Measurements from ENCODE around the gene CBFB.
"Not testable (repeated sequence)": the region's sequence is repeated elsewhere in the genome, so short reads cannot be mapped to it uniquely, and the experiment has no call there.

Gene CBFB

DNA sequence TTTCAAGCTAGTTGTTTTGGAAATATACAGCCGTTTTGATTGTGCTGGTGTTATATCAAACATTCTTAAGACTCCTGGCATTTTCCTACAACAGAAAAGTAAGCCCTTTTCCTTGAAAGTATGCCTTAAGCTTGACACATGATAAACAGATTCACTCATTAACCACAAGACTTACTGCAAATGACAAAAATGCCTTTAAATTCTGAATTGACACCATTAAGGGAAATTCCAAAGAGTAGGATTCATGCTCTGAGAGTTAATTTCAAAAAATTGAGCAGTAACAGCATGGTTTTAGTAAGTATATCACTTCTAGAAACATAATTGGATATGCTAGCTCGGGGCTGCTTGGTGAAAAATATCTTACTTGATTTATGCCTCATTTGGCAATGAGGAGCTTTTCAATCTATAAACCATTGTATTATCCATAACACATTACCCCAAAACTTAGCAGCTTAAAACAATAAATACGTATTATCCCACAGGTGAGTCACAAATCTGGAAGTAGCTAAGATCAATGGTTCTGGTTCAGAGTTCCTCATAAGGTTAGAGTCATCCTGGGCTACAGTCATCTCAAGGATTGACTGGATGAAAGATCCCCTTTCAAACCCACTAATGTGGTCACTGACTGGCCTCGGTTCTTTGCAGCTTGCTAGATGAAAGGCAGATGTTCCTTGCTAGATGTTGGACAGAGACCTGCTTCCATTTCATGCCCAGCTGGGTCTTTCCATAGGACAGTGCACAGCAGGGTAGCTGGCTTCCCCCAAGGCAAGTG, 72.5 kb downstream of the CBFB start:
- no peak for DNase-seq

DNA sequence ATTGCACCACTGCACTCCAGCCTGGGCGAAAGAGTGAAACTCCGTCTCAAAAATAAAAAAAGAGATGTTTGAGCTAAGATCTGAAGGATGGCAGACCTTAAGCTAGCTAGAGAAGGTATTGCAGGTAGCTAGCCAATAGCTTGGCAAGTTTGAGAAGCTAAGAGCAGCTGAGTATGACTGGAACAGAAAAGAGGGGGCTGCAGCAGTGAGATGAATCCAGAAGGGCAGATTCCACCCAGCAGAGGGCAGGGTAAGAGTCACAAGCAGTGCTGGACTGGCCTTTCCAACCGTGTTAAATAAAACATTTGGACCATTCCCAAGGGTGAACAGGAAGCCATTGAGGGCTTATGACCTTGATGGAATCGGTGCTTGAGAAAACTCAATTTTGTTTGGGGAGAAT, 75.1 kb downstream of the CBFB start:
- no peak for DNase-seq

DNA sequence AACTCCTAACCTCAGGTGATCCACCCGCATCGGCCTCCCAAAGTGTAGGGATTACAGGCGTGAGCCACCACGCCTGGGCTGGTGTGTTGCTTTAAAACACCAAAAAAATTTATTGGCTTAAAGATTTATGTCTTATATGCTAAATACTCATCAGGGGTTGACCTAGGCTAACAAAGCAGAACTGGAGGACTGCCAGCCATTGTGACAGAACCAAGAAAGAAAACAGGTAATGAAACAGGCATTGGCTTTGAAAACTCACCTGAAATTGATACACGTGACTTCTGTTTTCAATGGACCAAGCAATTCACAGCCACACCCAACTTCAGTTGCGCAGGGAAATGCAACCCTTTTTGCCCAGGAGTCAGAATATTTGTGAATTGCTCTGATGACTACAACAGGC, 75.9 kb downstream of the CBFB start:
- no peak for DNase-seq

DNA sequence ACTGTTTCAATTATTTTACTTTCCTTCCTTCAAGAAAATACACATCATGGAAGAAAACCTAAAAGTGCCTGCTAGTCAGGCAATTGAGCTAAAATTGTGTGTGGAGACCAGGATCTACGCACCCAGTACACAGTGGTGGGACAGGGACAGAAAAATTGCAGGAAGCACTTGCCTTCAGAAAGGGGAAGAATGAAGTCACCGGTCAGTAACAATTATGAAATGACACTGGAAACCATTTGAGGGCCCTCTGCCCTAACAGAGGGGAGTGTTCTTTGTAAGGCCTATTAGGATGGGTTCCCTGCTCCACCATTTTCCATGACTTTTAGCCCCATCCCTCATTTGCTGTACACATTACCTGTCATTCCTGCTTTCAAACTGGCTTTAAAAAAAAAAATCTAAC, 76.3 kb downstream of the CBFB start:
- no peak for DNase-seq

DNA sequence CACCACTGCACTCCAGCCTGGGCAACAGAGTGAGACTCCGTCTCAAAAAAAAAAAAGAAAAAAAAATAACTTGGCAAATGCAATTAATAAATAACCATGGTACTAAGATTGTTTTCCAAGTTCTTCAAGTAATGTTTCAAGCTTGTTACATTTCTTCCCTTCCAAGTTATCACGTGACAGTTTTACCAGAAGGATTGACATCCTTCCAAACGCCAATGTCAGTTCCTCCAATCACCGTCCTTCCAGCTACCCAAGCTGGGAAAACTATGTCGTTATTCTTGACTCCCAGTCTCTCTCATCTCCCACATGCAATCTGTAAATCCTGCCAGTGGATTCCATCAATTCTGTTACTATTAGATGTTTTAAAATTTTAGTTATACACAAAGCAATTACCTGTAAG, 76.9 kb downstream of the CBFB start:
- DNase-seq: no peak

DNA sequence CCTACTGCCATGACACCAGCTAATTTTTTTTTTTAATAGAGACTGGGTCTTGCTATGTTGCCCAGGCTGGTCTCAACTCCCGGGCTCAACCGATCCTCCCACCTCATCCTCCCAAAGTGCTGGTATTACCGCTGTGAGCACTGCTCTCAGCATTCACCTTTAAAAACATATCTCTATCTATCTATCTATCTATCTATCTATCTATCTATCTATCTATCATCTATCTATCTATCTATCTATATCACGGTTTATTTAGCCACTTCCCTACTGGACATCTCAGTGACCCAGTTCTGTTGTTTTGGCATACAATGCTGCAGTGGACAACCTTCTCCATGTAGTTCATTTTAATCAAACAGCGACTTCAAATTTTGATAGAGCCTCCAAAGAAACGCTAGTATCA, 79.5 kb downstream of the CBFB start:
- DNase-seq: no peak

DNA sequence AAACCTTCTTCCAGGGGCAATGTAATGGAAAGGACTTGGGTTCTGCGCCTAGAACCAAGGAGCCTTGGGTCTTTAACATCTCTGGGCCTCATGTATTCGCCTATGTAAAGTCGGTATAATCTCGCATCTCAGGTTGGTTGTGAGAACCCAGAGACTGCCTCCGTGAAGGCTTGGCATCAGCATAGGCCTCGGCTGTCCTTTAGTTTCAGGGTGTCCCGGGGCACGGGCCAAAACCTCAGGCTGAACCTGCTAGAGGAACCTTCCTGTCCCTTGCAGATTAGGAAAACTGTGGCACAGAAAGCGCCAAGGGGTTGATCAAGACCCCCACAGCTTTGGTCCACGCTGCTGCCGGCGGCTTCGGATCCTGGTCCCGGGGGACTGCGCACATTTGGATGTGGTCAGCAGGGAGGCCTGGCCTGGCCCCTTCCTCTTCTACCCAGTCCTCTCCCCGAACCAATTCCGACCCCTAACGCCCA, 80.0 kb downstream of the CBFB start:
- no peak for DNase-seq

DNA sequence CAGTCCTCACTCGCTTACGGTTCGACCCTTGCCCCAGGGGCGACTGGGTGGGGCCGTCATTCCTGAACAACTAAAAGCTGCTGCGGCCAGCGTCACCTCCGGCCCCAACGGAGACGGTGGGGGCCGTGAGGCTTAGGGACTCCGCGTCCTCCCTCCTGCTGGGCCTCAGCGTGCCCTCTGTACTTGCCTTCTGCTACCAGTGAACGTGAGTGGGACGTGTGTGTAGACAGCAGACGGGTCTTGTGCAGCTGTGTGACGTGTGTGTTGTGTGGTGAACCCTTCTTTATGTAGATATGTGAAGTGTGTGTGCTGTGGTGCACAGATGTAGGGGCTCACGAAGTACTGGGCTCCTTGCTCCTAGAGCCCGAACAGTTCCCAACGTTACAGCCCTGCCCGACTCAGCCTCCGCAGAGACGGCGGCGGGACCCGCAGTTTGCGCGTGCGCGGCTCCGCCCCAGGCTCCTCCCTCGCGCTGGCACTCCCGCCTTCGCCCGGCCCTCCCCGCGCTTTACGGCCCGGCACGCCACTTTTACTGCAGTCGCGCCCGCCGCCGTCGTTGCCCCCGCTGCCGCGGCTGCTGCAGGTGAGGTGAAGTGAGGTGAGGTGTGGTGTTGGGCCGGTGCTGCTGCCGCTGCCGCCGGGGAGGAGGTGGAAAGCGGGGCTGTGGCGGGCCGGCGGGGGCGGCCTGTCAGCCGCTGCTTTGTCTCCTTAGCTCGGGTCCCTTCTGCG, 80.6 kb downstream of the CBFB start, which contains the start of gene PHAF1:
PHAF1 (plus strand) TSS at position 535 of the 729 bp plus-strand sequence. CDS start 235 bp downstream, outside the sequence.
- DNase-seq: peak; percentile 94

DNA sequence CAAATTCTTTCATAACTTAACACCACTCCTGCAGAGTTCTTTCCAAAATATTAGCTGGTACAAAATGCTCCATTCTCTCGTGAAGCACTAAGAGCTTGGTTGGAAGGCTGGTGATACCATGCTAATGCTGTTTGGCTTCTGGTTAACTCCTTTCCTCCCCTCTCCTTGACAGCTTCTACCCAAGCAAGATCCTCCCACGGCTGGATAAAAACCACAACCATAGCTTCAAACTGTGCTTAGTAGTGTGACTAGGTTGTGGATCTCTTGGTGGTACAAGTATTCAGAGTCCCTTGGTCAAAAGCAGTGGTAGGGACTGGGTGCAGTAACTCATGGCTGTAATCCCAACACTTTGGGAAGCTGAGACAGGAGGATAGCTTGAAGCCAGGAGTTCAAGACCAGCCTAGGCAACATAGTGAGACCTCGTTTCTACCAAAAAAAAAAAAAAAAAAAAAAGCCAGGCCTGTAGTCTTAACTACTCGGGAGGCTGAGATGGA, 83.0 kb downstream of the CBFB start:
- DNase-seq: no peak

DNA sequence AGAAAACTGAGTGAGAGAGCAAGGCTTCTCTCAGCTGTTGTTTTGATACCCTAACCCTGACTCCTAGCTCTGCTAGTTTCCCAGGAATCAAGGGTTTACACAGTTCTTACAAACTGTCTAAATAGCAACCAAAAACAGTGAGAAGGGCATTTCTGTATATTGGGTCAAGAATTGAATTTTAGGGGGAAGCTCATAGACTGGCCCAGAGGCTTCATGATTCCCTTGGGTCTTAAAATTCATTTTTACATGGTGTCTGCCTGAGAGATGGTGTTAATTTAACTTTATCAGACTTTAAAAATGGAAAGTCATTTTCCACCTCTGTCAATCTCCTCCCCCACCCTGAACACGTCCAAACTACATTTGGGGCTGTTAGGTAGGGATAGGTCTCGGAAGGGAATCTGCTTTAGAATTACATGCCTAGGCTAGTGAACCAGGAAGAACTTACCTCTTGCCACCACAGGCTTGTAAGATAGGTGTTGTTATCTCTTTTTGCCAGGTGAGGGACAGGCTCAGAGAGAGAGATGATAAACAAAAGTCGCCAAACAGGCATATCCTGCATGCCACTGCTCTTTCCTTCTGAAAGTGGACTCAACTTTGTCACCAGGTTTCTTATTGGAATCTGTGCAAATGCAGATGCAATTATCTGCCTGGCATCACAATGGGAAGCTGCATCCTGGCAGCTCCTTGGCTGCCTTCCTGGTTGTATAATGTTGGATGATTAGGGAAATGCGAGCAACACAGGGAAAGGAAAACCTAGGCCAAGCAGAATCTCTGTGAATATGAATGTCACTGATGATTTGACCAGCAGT, 83.8 kb downstream of the CBFB start:
- DNase-seq: no peak

DNA sequence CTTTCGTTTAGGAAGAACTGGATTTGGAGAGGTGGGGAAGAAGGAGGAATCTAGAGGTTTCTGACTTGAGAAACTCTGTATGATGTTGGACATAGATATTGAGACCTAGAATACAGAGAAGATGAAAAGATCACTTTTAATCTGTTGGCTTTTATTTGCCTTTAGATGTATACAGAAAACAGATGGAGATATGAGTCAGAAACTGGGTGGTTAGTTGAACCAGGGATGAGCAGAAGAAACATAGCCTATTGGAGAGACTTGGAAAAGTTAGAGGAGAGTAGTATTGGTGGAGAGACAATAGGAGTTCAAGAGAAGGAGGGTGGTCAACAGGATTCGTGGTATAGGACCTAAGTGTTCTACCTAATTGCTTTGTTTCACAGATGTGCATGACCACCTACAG, 85.8 kb downstream of the CBFB start:
- DNase-seq: no peak

DNA sequence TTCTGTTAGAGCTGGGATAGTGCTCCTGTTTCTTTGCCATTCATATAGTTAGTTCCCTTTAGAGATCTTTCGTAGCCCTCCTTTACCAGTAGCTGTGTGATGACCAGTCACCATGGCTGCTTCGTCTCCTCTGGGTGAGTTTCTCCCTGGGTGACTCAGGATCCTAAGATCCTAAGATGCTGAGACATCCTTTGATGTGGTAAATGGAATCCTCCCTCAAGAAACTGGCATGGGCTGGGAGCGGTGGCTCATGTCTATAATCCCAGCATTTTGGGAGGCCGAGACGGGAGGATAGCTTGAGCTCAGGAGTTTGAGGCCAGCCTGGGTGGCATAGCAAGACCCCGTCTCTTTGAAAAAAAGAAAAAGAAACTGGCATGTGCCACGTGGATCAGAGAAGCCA, 86.7 kb downstream of the CBFB start:
- no peak for DNase-seq

DNA sequence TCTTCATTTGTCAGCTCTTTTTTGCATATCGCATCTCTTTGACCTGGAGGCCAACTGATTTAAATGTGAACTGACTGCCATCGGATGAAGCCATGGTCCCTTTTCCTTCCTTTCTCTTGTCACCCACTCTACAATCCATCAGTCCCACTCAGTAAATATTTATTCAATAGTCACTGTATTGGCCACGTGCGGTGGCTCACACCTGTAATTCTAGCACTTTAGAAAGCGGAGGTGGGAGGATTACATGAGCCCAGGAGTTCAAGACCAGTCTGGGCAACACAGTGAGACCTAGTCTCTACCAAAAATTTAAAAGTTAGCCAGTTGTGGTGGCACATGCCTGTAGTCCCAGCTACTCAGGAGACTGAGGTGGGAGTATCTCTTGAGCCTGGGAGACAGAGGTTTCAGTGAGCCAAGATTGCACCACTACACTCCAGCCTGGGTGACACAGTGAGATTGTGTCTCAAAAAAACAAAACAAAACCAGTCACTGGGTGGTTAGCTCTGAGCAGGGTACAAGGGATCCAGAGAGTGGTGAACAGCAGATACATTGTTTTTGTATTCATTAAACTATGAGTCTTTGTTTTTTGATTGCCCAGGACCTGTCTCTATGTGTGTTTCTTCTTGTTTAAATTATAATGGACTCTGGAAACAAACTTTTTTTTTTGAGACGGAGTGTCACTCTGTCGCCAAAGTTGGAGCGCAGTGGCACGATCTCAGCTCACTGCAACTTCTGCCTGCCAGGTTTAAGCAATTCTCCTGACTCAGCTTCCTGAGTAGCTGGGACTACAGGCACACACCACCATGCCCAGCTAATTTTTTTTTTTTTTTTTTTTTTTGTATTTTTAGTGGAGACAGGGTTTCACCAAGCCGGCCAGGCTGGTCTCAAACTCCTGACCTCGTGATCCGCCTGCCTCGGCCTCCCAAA, 87.7 kb downstream of the CBFB start:
- DNase-seq: no peak

DNA sequence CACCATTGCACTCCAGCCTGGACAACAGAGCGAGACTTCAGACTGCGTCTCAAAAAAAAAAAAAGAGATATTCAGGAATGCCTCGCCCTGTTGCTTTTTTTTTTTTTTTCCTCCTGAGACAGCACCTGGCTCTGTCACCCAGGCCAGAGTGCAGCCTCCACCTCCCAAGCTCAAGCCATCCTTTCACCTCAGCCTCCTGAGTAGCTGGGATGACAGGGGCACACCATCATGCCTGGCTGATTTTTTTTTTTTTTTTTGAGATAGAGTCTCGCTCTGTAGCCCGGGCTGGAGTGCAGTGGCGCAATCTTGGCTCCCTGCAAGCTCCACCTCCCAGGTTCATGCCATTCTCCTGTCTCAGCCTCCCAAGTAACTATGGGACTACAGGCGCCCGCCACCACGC, 88.8 kb downstream of the CBFB start:
- no peak for DNase-seq

DNA sequence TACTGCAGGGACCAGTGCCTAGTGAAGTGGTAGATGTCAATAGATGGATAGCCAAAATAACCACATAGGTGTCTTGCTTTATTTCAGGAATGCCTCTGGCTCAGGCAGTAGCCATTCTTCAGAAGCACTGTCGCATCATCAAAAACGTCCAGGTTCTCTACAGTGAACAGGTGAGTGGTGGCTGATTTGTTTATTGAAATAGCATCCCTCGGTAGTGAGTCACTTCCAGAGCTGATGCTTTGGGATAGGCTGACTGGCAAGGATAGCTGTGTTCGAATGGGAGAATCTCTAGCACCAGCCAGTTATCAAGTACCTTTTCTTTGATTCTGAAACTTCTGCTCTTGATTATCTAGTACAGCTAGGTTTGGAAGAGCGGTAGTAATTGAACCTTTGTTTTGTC, 91.1 kb downstream of the CBFB start:
- no peak for DNase-seq

DNA sequence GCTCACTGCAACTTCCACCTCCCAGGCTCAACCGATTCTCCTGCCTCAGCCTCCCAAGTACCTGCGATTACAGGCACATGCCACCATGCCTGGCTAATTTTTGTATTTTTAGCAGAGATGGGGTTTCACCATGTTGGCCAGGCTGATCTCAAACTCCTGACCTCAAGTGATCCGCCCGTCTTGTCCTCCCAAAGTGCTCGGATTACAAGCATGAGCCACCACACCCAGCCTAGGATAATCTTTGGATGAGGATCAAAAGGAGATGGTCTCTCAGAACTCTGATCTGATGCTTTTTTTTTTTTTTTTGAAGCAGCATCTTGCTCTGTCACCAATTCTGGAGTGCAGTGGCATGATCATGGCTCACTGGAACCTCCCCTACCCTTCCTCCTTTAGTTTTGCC, 93.8 kb downstream of the CBFB start:
- DNase-seq: not testable (repeated sequence)

DNA sequence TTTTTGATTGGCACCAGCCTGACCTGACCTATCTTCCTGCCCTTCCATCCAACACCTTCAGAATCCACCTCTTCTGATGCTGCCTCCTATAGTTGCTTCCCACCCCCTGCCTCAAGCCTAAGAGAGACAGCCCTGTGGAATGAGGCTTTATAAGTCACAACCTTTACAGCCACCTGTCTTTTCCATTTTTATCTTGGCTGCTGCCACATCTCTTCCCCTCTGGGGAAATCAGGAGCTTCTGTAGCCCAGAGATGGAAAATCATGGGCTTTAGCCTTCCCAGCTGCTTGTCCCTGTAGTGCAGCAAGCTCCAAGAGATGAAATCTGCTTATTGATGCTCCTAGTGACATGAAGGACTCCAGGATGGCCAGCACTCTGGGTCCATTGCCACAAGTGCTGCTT, 99.5 kb downstream of the CBFB start:
- DNase-seq: no peak

DNA sequence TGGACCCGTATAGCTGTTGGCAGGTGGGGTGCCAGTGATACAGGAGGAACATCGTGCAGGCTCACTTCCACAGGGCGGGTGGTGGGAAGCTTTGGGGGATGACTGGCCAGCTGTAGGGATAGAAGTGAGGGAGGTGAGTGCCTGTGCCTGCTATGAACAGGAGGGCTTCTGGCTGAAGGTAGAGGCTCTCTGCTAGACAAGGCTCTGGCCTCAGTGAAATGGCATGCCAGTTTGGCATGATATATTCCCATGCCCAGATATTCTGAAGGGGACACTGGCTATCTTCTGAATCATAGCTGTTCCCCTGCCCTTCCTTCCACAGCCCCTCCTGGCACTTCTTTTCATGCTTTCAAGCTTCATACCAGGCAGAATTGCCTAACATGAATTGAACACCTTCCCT, 99.9 kb downstream of the CBFB start:
- no peak for DNase-seq

DNA sequence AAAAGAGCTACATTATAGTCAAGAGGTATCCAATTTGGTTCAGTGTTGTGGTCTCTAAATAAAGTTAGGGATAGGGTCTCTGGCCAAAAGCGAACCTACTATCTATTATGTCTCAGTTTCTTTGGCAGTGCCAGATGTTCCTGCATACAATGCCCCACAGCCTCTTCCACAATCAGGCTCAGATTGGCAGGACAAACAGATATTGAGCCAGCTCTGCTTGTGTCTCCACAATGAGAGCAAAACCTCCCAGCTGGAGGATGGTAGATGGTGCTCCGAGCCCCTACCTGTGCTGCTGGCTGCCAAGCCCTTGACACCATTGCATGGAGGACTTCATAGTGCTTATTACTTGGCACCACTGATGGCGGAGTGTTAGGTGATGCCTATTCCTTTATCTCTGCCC, 100.5 kb downstream of the CBFB start:
- no peak for DNase-seq

DNA sequence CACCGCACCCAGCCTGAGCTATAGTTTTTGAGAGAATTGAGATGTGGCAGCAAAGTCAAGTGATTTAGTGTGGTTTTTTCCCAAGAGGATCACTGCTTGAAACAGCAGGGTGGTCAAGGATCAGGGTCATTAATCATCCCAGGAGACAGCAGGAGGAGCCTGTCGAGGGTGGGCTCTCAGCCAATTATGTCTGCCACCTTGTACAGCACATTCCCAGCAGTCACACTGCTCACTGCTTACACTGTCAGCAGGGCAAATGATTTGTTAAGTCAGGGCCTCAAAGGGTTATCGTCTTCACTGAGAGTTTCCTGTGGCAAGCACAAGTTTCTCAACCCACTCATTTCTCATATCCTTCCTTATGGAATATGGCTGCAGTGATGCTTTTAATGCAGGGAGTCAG, 108.7 kb downstream of the CBFB start:
- DNase-seq: no peak

DNA sequence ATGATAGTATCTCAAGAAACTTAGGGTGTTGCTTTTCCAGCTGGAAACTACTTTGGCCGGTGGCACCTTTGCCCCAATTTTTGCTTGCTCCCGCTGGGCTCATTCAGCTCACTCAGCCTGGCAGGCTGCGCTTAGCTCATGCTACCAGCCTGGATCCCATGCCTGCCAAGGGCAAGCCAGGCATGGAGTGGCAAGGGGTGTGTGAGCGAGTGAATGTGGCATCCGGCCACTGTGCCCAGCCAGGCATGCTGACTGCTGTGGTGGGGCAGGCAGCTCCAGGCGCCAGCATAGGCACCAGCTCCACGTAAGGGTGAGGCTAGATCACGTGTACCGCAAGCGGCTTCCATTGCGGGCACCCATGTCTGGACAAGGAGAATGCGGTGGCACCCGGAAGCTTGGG, 112.4 kb downstream of the CBFB start:
- no peak for DNase-seq

DNA sequence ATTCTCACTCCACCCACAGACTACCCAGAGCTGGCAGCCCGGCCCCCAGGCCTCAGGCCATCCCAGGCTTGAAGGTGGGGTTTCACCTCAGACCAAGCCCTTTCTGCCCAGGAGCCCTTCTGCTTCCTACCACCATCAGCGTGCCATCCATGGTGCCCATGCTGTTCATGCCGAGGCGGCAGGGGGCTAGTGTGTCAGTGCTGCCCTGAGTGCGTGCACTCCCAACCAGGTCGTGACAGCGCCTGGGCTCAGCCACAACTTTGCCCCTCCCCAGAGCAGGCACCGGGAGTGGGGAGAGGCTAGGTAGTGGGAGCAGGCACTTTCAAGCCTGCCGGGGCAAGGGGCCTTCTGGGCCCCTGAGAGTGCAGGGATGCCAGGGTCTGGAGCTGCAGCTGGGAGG, 113.4 kb downstream of the CBFB start:
- no peak for DNase-seq
